ENCODE measurements around the gene RELB.

RELB gene

DNA sequence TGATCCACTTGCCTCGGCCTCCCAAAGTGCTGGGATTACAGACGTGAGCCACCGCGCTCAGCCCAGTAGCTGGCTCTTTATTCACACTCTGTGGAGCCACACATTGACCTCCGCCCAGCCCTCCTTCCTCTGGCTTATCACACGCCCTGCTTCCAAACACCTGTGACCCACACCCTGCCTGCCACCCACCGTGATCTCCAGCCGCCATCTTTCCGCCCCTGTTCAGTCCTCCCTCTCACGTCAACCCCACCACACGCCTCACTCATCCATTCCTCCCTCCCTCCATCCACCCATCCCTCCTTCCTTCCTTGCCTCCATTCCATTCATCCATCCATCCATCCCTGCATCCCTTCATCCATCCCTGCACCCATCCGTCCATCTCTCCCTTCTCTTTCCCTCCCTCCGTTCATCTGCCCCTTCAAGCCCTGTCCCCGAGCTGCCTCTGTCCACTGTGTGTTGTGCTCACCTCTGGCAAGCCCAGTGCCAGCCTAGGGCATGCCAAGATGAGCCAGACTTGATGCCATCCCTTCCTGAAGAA is 57.4 kb downstream of the RELB start:
- H3K4me3 ChIP-seq (ENCODE audit: low read depth, low read length): no peak overlapping the region
- TF ChIP-seq, protein P1, sequence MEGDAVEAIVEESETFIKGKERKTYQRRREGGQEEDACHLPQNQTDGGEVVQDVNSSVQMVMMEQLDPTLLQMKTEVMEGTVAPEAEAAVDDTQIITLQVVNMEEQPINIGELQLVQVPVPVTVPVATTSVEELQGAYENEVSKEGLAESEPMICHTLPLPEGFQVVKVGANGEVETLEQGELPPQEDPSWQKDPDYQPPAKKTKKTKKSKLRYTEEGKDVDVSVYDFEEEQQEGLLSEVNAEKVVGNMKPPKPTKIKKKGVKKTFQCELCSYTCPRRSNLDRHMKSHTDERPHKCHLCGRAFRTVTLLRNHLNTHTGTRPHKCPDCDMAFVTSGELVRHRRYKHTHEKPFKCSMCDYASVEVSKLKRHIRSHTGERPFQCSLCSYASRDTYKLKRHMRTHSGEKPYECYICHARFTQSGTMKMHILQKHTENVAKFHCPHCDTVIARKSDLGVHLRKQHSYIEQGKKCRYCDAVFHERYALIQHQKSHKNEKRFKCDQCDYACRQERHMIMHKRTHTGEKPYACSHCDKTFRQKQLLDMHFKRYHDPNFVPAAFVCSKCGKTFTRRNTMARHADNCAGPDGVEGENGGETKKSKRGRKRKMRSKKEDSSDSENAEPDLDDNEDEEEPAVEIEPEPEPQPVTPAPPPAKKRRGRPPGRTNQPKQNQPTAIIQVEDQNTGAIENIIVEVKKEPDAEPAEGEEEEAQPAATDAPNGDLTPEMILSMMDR (IDR thresholded peaks at IDR 0.05; ENCODE audit: borderline replicate concordance, insufficient read depth, low read depth, low read length): no peak

GRCh38 chr19:45059258-45059965 is 58.1 kb downstream of the RELB start:
- TF ChIP-seq, protein P1 (IDR thresholded peaks at IDR 0.05; ENCODE audit: borderline replicate concordance, insufficient read depth, low read depth, low read length): peak; percentile 89

DNA sequence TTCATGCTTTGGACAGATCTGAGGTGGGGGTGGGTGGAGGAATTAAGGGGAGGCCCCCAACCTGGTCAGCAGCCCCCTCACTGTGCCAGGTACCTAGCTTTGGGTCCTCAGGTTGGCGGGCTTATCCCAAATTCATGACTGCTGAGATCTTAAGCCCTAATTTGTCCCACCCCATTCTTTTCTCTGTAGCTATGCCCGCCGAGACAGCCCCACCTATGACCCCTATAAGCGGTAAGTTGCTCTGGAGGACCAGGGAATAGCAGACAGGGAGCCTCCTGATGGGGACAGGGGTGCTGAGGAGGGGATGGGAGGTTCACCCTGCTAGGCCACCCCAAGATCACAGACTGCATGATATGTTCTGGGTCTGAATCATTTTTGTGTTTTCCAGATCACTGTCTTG is 60.7 kb downstream of the RELB start:
- no peak overlapping the region for H3K4me3 ChIP-seq (ENCODE audit: low read depth, low read length)
- TF ChIP-seq, protein P1 (IDR thresholded peaks at IDR 0.05; ENCODE audit: borderline replicate concordance, insufficient read depth, low read depth, low read length): no peak

More at GRCh38 chr19:45059258-45059965, 58.1 kb downstream of the RELB start:
- no peak overlapping the region for H3K4me3 ChIP-seq (ENCODE audit: low read depth, low read length)

GRCh38 chr19:45063851-45064801 is 62.9 kb downstream of the RELB start:
- H3K4me3 ChIP-seq (ENCODE audit: low read depth, low read length): no peak overlapping the region
- TF ChIP-seq, protein P1 (IDR thresholded peaks at IDR 0.05; ENCODE audit: borderline replicate concordance, insufficient read depth, low read depth, low read length): no peak

GRCh38 chr19:45066921-45067661 is 65.8 kb downstream of the RELB start:
- TF ChIP-seq, protein P1 (IDR thresholded peaks at IDR 0.05; ENCODE audit: borderline replicate concordance, insufficient read depth, low read depth, low read length): no peak
- no peak overlapping the region for H3K4me3 ChIP-seq (ENCODE audit: low read depth, low read length)

DNA sequence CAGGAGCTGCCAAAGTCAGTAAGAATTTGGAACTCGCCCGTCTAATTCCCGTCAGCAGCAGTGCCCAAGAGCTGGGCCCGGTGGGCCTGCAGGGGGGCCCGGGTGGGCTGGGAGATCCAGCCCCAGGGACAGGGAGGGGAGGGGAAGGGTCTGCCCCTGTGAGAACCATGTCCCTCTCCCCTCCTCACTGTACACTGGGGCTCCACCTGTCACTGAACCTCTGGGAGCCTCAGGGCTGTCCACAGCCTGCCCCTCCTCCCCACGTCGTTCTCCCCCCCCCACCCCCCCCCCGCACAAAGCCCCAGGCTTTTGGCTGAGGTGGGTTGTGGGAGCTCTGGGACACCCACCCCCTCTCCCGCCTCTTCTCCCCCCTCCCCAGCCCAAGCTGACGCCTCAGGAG is 66.8 kb downstream of the RELB start:
- TF ChIP-seq, protein P1 (IDR thresholded peaks at IDR 0.05; ENCODE audit: borderline replicate concordance, insufficient read depth, low read depth, low read length): no peak
- H3K4me3 ChIP-seq (ENCODE audit: low read depth, low read length): no peak overlapping the region

Measured in GM12875 (cell line).